Kidney (tissue), 14 donors: ENCODE measurements around the gene LMCD1. TPM values are rescaled to one million over a fixed set of nuclear protein-coding genes. Genes with fewer than 3 reads are reported as not detected.

Source experiments
- DNase-seq, 5 donors: peaks; one replicate each; pipeline ENCODE4 v3.0.0-alpha.2; 2013 to 2020
- FAIRE-seq: peaks from 2 replicates; lab custom pipeline; 2012; peaks lifted over from hg19 to GRCh38; lab: Jason Lieb, UNC
- H3K27ac ChIP-seq, 2 donors: one replicate each; pipeline ENCODE4 v1.7.0; 2013; ENCODE audit warnings: low read depth in 2 of 2, low read length in 2 of 2, inconsistent platforms in 1 of 2
- H3K27me3 ChIP-seq: one replicate; pipeline ENCODE4 v1.7.1; 2013; ENCODE audit warnings: low read length, inconsistent platforms; ENCODE audit not compliant: control insufficient read depth, insufficient read depth
- H3K36me3 ChIP-seq, 3 donors: one replicate each; pipeline versions ENCODE4 v1.7.0 to v1.7.1; 2013; ENCODE audit warnings: low read length in 3 of 3, control low read depth in 1 of 3, inconsistent platforms in 1 of 3; ENCODE audit not compliant: insufficient read depth in 3 of 3, control insufficient read depth in 2 of 3
- H3K4me1 ChIP-seq, 3 donors: one replicate each; pipeline versions ENCODE4 v1.7.0 to v1.7.1; 2013; ENCODE audit warnings: low read length in 3 of 3, inconsistent platforms in 1 of 3, low read depth in 1 of 3; ENCODE audit not compliant: control insufficient read depth in 2 of 3, insufficient read depth in 2 of 3
- H3K4me3 ChIP-seq, 3 donors: one replicate each; pipeline versions ENCODE4 v1.7.0 to v1.8.1; 2013; ENCODE audit warnings: low read length in 3 of 3, control low read depth in 1 of 3, inconsistent platforms in 1 of 3
- H3K9ac ChIP-seq, 3 donors: one replicate each; pipeline versions ENCODE4 v1.7.0 to v1.7.1; 2013; ENCODE audit warnings: low read length in 3 of 3, control low read depth in 1 of 3, inconsistent platforms in 1 of 3
- H3K9me3 ChIP-seq, 3 donors: one replicate each; pipeline versions ENCODE4 v1.7.0 to v1.7.1; 2013; ENCODE audit warnings: low read length in 3 of 3, control low read depth in 1 of 3, inconsistent platforms in 1 of 3; ENCODE audit not compliant: control insufficient read depth in 2 of 3, insufficient read depth in 1 of 3
- intact Hi-C: fragments of 100-400 bp; cut with DNase I; formaldehyde crosslinking; loops from one replicate; pipeline ENCODE4 v1.11.1; 2022
- polyA plus RNA-seq: library from polyadenylated mRNA; stranded (reverse); fragments of 350-450 nt; fragmentation: Illumina TruSeq; extraction: RNeasy Lipid Tissue Mini Kit (QIAGEN cat#74804); gene quantifications from one replicate; pipeline ENCODE4 v1.2.3, GENCODE V29; 2014; ENCODE audit warnings: low read depth, low replicate concordance; ENCODE audit not compliant: insufficient read depth
- total RNA-seq: library from RNA; stranded (reverse); fragmentation: NEBNext Ultra II Directional; extraction: Animal tissue kit (Norgen Biotek cat#: 25700); gene quantifications from one replicate; pipeline ENCODE4 v1.2.1, GENCODE V29; 2021
- TF ChIP-seq, protein P1 (sequence below): IDR thresholded peaks from 3 replicates; pipeline ENCODE4 v1.5.1; 2012; ENCODE audit warnings: mild to moderate bottlenecking, moderate library complexity, borderline replicate concordance; ENCODE audit not compliant: insufficient read depth; ENCODE audit errors: extremely low read depth
- donor health status: control.
- donor health status: control.
- donor health status: control.
- donor health status: control.
- donor health status: control.
- donor health status: DM: yes; HTN: yes; CAD: no.
- donor health status: Normal renal cell carcinoma (clear cell type).

The LMCD1 gene
- total and polyA plus RNA-seq, 2 donors from 2014 or later, result 24.3 to 65.4 TPM

GRCh38 chr3:8548502-8549275 is 47.1 kb downstream of the LMCD1 start:
- intact Hi-C loops, result no loop called here
- TF ChIP-seq, protein P1, sequence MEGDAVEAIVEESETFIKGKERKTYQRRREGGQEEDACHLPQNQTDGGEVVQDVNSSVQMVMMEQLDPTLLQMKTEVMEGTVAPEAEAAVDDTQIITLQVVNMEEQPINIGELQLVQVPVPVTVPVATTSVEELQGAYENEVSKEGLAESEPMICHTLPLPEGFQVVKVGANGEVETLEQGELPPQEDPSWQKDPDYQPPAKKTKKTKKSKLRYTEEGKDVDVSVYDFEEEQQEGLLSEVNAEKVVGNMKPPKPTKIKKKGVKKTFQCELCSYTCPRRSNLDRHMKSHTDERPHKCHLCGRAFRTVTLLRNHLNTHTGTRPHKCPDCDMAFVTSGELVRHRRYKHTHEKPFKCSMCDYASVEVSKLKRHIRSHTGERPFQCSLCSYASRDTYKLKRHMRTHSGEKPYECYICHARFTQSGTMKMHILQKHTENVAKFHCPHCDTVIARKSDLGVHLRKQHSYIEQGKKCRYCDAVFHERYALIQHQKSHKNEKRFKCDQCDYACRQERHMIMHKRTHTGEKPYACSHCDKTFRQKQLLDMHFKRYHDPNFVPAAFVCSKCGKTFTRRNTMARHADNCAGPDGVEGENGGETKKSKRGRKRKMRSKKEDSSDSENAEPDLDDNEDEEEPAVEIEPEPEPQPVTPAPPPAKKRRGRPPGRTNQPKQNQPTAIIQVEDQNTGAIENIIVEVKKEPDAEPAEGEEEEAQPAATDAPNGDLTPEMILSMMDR, result no peak
- Histone ChIP-seq H3K4me1 (no peaks in the 10 kb centered on the region), H3K27me3 (no peaks in the 10 kb centered on the region), H3K27ac (no peak overlapping the region), H3K9me3 (no peaks in the 10 kb centered on the region), H3K4me3 (no peak overlapping the region), H3K36me3 (peaks cover 0 to 11% (median 10%) of the 10 kb centered on the region in 3 donors), H3K9ac (no peak overlapping the region)
- DNase-seq (no peak), FAIRE-seq (no peak)

GRCh38 chr3:8549354-8549753 is 47.7 kb downstream of the LMCD1 start:
- no peaks in the 10 kb centered on the region for H3K27me3 ChIP-seq
- H3K9ac ChIP-seq, result no peak overlapping the region
- no peaks in the 10 kb centered on the region for H3K9me3 ChIP-seq
- H3K36me3 ChIP-seq, result peaks cover 0 to 9% (median 6%) of the 10 kb centered on the region in 3 donors
- H3K27ac ChIP-seq, result no peak overlapping the region
- TF ChIP-seq, protein P1, result no peak
- H3K4me3 ChIP-seq, result no peak overlapping the region
- intact Hi-C loops, result no loop called here
- DNase-seq (no peak), FAIRE-seq (no peak)
- H3K4me1 ChIP-seq, result no peaks in the 10 kb centered on the region

DNA sequence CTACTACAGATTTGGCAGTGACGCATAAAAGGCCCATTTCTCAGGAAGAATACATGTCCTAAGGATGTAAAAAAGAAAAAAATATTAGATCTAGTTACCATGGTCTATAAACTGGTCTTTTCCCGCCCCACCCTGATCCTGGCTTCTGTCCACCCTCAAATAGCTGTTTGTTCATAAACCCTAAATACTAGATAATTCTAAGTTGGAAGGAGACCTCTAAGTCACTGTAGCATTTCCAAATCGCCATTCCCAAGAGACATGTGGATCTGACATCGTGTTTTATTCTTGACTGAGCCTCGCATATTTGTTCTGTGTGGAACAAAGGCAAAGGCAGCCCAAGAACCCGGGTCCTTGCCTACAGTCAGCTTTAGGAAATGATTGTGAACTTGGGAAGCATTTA is 49.0 kb downstream of the LMCD1 start:
- Histone ChIP-seq H3K27ac (no peak overlapping the region), H3K4me1 (no peaks in the 10 kb centered on the region), H3K27me3 (no peaks in the 10 kb centered on the region), H3K36me3 (peaks cover 0 to 9% (median 6%) of the 10 kb centered on the region in 3 donors), H3K4me3 (no peak overlapping the region), H3K9me3 (no peaks in the 10 kb centered on the region), H3K9ac (no peak overlapping the region)
- TF ChIP-seq, protein P1, result no peak
- DNase-seq (no peak), FAIRE-seq (no peak)
- intact Hi-C loops, result no loop called here
